SU-DHL-6 (cell line): ENCODE results near the gene SPSB3.

Source experiments
- EZH2phosphoT487 ChIP-seq: fragments of 200-600 bp; sonication (generic), shearing (Covaris generic); conservative IDR thresholded peaks from 2 replicates; pipeline ENCODE4 v1.6.1; 2018; ENCODE audit warnings: mild to moderate bottlenecking, antibody characterized with exemption, low read length, moderate library complexity, mixed read lengths
- TF ChIP-seq, protein P1 (sequence below): fragments of 200-600 bp; sonication (generic); IDR thresholded peaks from one replicate; pipeline ENCODE4 v1.5.1; 2017; ENCODE audit warnings: antibody characterized with exemption, mild to moderate bottlenecking, low read length, moderate library complexity; ENCODE audit not compliant: insufficient read depth, poor library complexity, severe bottlenecking

DNA sequence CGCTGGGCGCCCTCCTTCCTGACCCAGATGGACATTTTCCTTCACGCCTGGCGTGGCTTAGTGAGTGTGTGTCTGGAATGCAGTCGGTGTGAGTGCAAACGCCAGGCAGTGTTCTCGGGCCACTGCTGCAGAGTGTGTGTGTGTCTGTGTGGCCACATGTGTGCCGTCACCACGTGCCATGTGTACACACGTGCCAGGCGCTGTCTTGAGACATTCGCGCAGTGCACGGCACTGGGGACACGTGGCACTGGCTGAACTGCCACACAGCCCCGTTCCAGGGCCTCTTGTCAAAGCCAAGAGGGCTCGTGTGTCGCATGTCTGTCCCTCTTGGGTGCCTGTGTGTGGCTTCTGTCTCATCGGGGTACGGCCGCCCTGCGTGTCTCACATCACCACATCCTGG lies 47.6 kb downstream of the SPSB3 start:
- TF ChIP-seq, protein P1, sequence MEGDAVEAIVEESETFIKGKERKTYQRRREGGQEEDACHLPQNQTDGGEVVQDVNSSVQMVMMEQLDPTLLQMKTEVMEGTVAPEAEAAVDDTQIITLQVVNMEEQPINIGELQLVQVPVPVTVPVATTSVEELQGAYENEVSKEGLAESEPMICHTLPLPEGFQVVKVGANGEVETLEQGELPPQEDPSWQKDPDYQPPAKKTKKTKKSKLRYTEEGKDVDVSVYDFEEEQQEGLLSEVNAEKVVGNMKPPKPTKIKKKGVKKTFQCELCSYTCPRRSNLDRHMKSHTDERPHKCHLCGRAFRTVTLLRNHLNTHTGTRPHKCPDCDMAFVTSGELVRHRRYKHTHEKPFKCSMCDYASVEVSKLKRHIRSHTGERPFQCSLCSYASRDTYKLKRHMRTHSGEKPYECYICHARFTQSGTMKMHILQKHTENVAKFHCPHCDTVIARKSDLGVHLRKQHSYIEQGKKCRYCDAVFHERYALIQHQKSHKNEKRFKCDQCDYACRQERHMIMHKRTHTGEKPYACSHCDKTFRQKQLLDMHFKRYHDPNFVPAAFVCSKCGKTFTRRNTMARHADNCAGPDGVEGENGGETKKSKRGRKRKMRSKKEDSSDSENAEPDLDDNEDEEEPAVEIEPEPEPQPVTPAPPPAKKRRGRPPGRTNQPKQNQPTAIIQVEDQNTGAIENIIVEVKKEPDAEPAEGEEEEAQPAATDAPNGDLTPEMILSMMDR: no peak
- no peak for TF ChIP-seq EZH2phosphoT487
